A549 (cell line): Measurements from ENCODE around the gene HSPB7.
"Not testable (repeated sequence)": the region's sequence is repeated elsewhere in the genome, so short reads cannot be mapped to it uniquely, and the experiment has no call there.

Experiments used
- PHF8 ChIP-seq: fragments of 200-600 bp; sonication (generic); IDR thresholded peaks from 2 replicates; pipeline ENCODE4 v1.6.1; 2016; ENCODE audit warnings: low read depth, mild to moderate bottlenecking, antibody characterized with exemption, moderate library complexity, borderline replicate concordance
- POLR2A ChIP-seq: IDR thresholded peaks from 2 replicates; pipeline ENCODE4 v1.6.1; 2012; ENCODE audit warnings: mild to moderate bottlenecking, low read length
- TF ChIP-seq, protein P1 (sequence below): fragments of >200 bp; sonication (Bioruptor Twin); formaldehyde crosslinking; IDR thresholded peaks from 3 replicates; pipeline ENCODE4 v1.5.1; 2016

DNA sequence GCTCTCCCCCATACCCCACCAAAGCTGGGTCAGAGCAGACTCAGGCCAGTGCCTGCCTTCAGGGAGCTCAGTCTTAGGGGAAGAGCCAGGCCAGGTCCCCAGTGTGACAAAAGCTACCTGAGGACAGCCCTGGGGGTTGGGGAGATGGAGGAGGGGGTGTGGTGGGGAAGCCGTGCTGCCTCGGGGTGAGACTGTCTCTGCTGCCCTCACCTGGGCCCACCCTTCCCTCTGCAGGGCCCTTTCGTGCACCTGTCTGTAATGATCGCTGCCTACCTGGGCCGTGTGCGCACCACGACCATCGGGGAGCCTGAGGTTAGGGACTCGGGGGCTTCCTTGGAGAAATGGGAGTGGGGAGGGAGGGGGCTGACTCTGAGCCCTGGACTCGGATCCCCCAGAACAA, 8.5 kb upstream of the HSPB7 start:
- TF ChIP-seq PHF8, POLR2A: not testable (repeated sequence)
- TF ChIP-seq, protein P1, sequence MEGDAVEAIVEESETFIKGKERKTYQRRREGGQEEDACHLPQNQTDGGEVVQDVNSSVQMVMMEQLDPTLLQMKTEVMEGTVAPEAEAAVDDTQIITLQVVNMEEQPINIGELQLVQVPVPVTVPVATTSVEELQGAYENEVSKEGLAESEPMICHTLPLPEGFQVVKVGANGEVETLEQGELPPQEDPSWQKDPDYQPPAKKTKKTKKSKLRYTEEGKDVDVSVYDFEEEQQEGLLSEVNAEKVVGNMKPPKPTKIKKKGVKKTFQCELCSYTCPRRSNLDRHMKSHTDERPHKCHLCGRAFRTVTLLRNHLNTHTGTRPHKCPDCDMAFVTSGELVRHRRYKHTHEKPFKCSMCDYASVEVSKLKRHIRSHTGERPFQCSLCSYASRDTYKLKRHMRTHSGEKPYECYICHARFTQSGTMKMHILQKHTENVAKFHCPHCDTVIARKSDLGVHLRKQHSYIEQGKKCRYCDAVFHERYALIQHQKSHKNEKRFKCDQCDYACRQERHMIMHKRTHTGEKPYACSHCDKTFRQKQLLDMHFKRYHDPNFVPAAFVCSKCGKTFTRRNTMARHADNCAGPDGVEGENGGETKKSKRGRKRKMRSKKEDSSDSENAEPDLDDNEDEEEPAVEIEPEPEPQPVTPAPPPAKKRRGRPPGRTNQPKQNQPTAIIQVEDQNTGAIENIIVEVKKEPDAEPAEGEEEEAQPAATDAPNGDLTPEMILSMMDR: not testable (repeated sequence)
